Upper lobe of left lung (tissue), 6 donors: ENCODE measurements around the gene GNB3. TPM values are rescaled to one million over a fixed set of nuclear protein-coding genes. Genes with fewer than 3 reads are reported as not detected.

Source experiments
- ATAC-seq, 2 donors: fragments of 200-7000 bp; cut with Tn5 transposase; one replicate each; pipeline ENCODE4 v1.9.1; 2022; ENCODE audit warnings: mild to moderate bottlenecking in 2 of 2, moderate library complexity in 2 of 2; ENCODE audit not compliant: low FRiP score in 2 of 2
- DNase-seq, 2 donors: peaks; one replicate each; pipeline ENCODE4 v3.0.0-alpha.2; 2019 to 2020
- H3K27ac ChIP-seq, 4 donors: fragments of 200-600 bp; sonication (generic); one replicate each; pipeline ENCODE4 v1.5.1; 2016 to 2019
- H3K27me3 ChIP-seq, 4 donors: fragments of 200-600 bp; sonication (generic); one replicate each; pipeline ENCODE4 v1.5.1; 2017 to 2019
- H3K36me3 ChIP-seq, 4 donors: fragments of 200-600 bp; sonication (generic); one replicate each; pipeline ENCODE4 v1.5.1; 2016 to 2019
- H3K4me1 ChIP-seq, 4 donors: fragments of 200-600 bp; sonication (generic); one replicate each; pipeline ENCODE4 v1.5.1; 2018 to 2019
- H3K4me3 ChIP-seq, 4 donors: fragments of 200-600 bp; sonication (generic); one replicate each; pipeline ENCODE4 v1.5.1; 2017 to 2019; ENCODE audit warnings: mild to moderate bottlenecking in 2 of 4, moderate library complexity in 1 of 4
- H3K9me3 ChIP-seq, 4 donors: fragments of 200-600 bp; sonication (generic); one replicate each; pipeline ENCODE4 v1.5.1; 2018 to 2019
- CTCF ChIP-seq, 6 experiments: fragments of 450-650 bp in 4 of 6; fragments of 200-600 bp in 2 of 6; sonication (generic) in 2 of 6; IDR thresholded peaks; one replicate each; pipeline ENCODE4 v1.5.1; 2016 to 2019; ENCODE audit warnings: antibody characterized with exemption in 6 of 6
- EP300 ChIP-seq, 4 donors: sonication (generic); formaldehyde crosslinking; IDR thresholded peaks; one replicate each; pipeline ENCODE4 v1.5.1; 2017; ENCODE audit warnings: antibody characterized with exemption in 4 of 4, control low read depth in 2 of 4
- POLR2A ChIP-seq, 4 donors: fragments of 450-650 bp; IDR thresholded peaks; one replicate each; pipeline ENCODE4 v1.5.1; 2016 to 2017; ENCODE audit warnings: antibody characterized with exemption in 4 of 4, mild to moderate bottlenecking in 2 of 4
- POLR2AphosphoS5 ChIP-seq, 2 donors: sonication (generic); formaldehyde crosslinking; IDR thresholded peaks; one replicate each; pipeline ENCODE4 v1.5.1; 2017; ENCODE audit warnings: antibody characterized with exemption in 2 of 2
- WGBS, 2 donors: methylation state at CpG; one replicate each; pipeline ENCODE4 v1.1.5; 2017 to 2018; 5-methylcytosine and 5-hydroxymethylcytosine counted together
- total RNA-seq, 6 donors: library from RNA; depleted of rRNA in 4 of 6; stranded (reverse); fragments of >200 nt in 4 of 6; gene quantifications; one replicate each; pipeline versions ENCODE4 v1.1.0 to v1.2.1, GENCODE V29; 2016 to 2021
- donor health status: DM: no; HTN: no; CAD: no; lungs with moderate emphysema.
- donor health status: DM: no; HTN: yes; CAD: no; lungs with severe emphysema.

The GNB3 gene
- total RNA-seq, 6 donors from 2014 or later = 0.44 to 1.4 (median 0.86) TPM; not detected in 1

GRCh38 chr12:6799147-6799546, 41.6 kb upstream of the GNB3 start:
- Histone ChIP-seq H3K9me3 (no peaks in the 10 kb centered on the region), H3K4me3 (no peak overlapping the region), H3K27ac (no peak overlapping the region), H3K36me3 (peaks cover 0 to 5% (median 0%) of the 10 kb centered on the region in 4 donors), H3K27me3 (no peaks in the 10 kb centered on the region), H3K4me1 (no peaks in the 10 kb centered on the region)
- no peak for DNase-seq
- ATAC-seq = no peak
- TF ChIP-seq POLR2A (IDR thresholded peaks at IDR 0.05) (no peak), CTCF (IDR thresholded peaks at IDR 0.05) (no peak), POLR2AphosphoS5 (IDR thresholded peaks at IDR 0.05) (no peak), EP300 (IDR thresholded peaks at IDR 0.05) (no peak)
- 82 to 87% methylated on average over 5 of the region's 5 CpGs for WGBS, 2 donors

GRCh38 chr12:6807170-6807569, 33.6 kb upstream of the GNB3 start:
- 83 to 87% methylated on average over 1 of the region's 1 CpG for WGBS, 2 donors
- Histone ChIP-seq H3K27me3 (no peaks in the 10 kb centered on the region), H3K4me3 (no peak overlapping the region), H3K27ac (no peak overlapping the region), H3K4me1 (no peaks in the 10 kb centered on the region), H3K9me3 (no peaks in the 10 kb centered on the region), H3K36me3 (peaks cover 0 to 5% (median 0%) of the 10 kb centered on the region in 4 donors)
- no peak for ATAC-seq
- TF ChIP-seq EP300 (IDR thresholded peaks at IDR 0.05) = no peak
- no peak for TF ChIP-seq POLR2A (IDR thresholded peaks at IDR 0.05)
- TF ChIP-seq POLR2AphosphoS5 (IDR thresholded peaks at IDR 0.05) = no peak
- TF ChIP-seq CTCF (IDR thresholded peaks at IDR 0.05) = no peak
- no peak for DNase-seq

- Histone ChIP-seq H3K36me3 (no peaks in the 10 kb centered on the region), H3K9me3 (no peaks in the 10 kb centered on the region), H3K27ac (no peak overlapping the region), H3K4me3 (no peak overlapping the region), H3K27me3 (no peaks in the 10 kb centered on the region), H3K4me1 (no peaks in the 10 kb centered on the region)
- WGBS, 2 donors = 80 to 88% methylated on average over 10 of the region's 10 CpGs
- no peak for DNase-seq
- ATAC-seq = no peak
- TF ChIP-seq CTCF (IDR thresholded peaks at IDR 0.05) (no peak), POLR2A (IDR thresholded peaks at IDR 0.05) (no peak), POLR2AphosphoS5 (IDR thresholded peaks at IDR 0.05) (no peak), EP300 (IDR thresholded peaks at IDR 0.05) (no peak)
Measured at GRCh38 chr12:6809056-6809455, 31.7 kb upstream of the GNB3 start.

GRCh38 chr12:6810758-6811157, 30.0 kb upstream of the GNB3 start:
- H3K27me3 ChIP-seq = no peaks in the 10 kb centered on the region
- H3K9me3 ChIP-seq = no peaks in the 10 kb centered on the region
- DNase-seq (no peak), ATAC-seq (no peak)
- H3K4me3 ChIP-seq = no peak overlapping the region
- TF ChIP-seq POLR2A (IDR thresholded peaks at IDR 0.05) = no peak
- TF ChIP-seq POLR2AphosphoS5 (IDR thresholded peaks at IDR 0.05) = no peak
- no peaks in the 10 kb centered on the region for H3K4me1 ChIP-seq
- H3K36me3 ChIP-seq = no peaks in the 10 kb centered on the region
- H3K27ac ChIP-seq = no peak overlapping the region
- 45 to 81% methylated on average over 1 of the region's 1 CpG for WGBS, 2 donors

- DNase-seq (no peak), ATAC-seq (no peak)
- H3K4me3 ChIP-seq = no peak overlapping the region
- no peaks in the 10 kb centered on the region for H3K4me1 ChIP-seq
- H3K36me3 ChIP-seq = peaks cover 0 to 10% (median 1%) of the 10 kb centered on the region in 4 donors
- H3K27ac ChIP-seq = no peak overlapping the region
- 42 to 49% methylated on average over 4 of the region's 4 CpGs for WGBS, 2 donors
- no peaks in the 10 kb centered on the region for H3K27me3 ChIP-seq
- H3K9me3 ChIP-seq = no peaks in the 10 kb centered on the region
- TF ChIP-seq POLR2AphosphoS5 (IDR thresholded peaks at IDR 0.05) (no peak), EP300 (IDR thresholded peaks at IDR 0.05) (no peak), CTCF (IDR thresholded peaks at IDR 0.05) (no peak), POLR2A (IDR thresholded peaks at IDR 0.05) (no peak)
Measured at GRCh38 chr12:6813363-6813762, 27.4 kb upstream of the GNB3 start.
